Measurements from ENCODE around the gene CEACAM21.

The CEACAM21 gene

GRCh38 chr19:41584931-41585330 is 9.0 kb downstream of the CEACAM21 start:
- DNase-seq (ENCODE audit: low read depth in 2 of 2): no peak

- DNase-seq (ENCODE audit: low read depth in 2 of 2): no peak
These were observed 10.1 kb downstream of the CEACAM21 start for GRCh38 chr19:41586064-41586463.

GRCh38 chr19:41587101-41587837 is 11.3 kb downstream of the CEACAM21 start:
- no peak for DNase-seq (ENCODE audit: low read depth in 2 of 2)

GRCh38 chr19:41587838-41588210 is 11.9 kb downstream of the CEACAM21 start:
- no peak for DNase-seq (ENCODE audit: low read depth in 2 of 2)

GRCh38 chr19:41588497-41589209 is 12.7 kb downstream of the CEACAM21 start:
- DNase-seq (ENCODE audit: low read depth in 2 of 2): no peak

- no peak for DNase-seq (ENCODE audit: low read depth in 2 of 2)
These were observed 13.4 kb downstream of the CEACAM21 start for GRCh38 chr19:41589371-41589770.

- DNase-seq (ENCODE audit: low read depth in 2 of 2): no peak
These were observed 15.0 kb downstream of the CEACAM21 start for GRCh38 chr19:41590936-41591335.

GRCh38 chr19:41591951-41592562 is 16.1 kb downstream of the CEACAM21 start:
- no peak for DNase-seq (ENCODE audit: low read depth in 2 of 2)

- peak; percentile 32 to 50 for DNase-seq (ENCODE audit: low read depth in 2 of 2)
These were observed 19.4 kb downstream of the CEACAM21 start for GRCh38 chr19:41595258-41595889.

- DNase-seq (ENCODE audit: low read depth in 2 of 2): no peak
These were observed 19.9 kb downstream of the CEACAM21 start for GRCh38 chr19:41595890-41596280.

- DNase-seq (ENCODE audit: low read depth in 2 of 2): peak; percentile 58 to 71
These were observed 21.7 kb downstream of the CEACAM21 start for GRCh38 chr19:41597600-41598041.

GRCh38 chr19:41599175-41599966 is 23.4 kb downstream of the CEACAM21 start:
- no peak for DNase-seq (ENCODE audit: low read depth in 2 of 2)

GRCh38 chr19:41601771-41602170 is 25.8 kb downstream of the CEACAM21 start:
- no peak for DNase-seq (ENCODE audit: low read depth in 2 of 2)

GRCh38 chr19:41604831-41605230 is 28.9 kb downstream of the CEACAM21 start:
- no peak for DNase-seq (ENCODE audit: low read depth in 2 of 2)

GRCh38 chr19:41606215-41606837 is 30.4 kb downstream of the CEACAM21 start:
- no peak for DNase-seq (ENCODE audit: low read depth in 2 of 2)

GRCh38 chr19:41607668-41608067 is 31.7 kb downstream of the CEACAM21 start:
- DNase-seq (ENCODE audit: low read depth in 2 of 2): no peak

GRCh38 chr19:41610789-41611188 is 34.8 kb downstream of the CEACAM21 start:
- no peak for DNase-seq (ENCODE audit: low read depth in 2 of 2)

GRCh38 chr19:41612483-41612882 is 36.5 kb downstream of the CEACAM21 start:
- no peak for DNase-seq (ENCODE audit: low read depth in 2 of 2)

GRCh38 chr19:41615207-41615606 is 39.2 kb downstream of the CEACAM21 start:
- DNase-seq (ENCODE audit: low read depth in 2 of 2): no peak

GRCh38 chr19:41616792-41617621 is 41.0 kb downstream of the CEACAM21 start:
- DNase-seq (ENCODE audit: low read depth in 2 of 2): no peak
